Measurements from ENCODE around the gene SNRPA. TPM values are rescaled to one million over a fixed set of nuclear protein-coding genes. Genes with fewer than 3 reads are reported as not detected.

SNRPA gene
- total RNA-seq, 1 donor, result 34.1 TPM

GRCh38 chr19:40747536-40747935, 3.5 kb upstream of the SNRPA start:
- no peak for DNase-seq (ENCODE audit: low read depth)
- TF ChIP-seq CTCF (IDR thresholded peaks at IDR 0.05; ENCODE audit: insufficient read depth, low read depth, low read length), result no peak
- H3K4me3 ChIP-seq (ENCODE audit: low read depth, low read length), result no peak overlapping the region

- peak within 1 kb of the TSS; percentile 91 for H3K4me3 ChIP-seq (ENCODE audit: low read depth, low read length)
- peak; percentile 100 for DNase-seq (ENCODE audit: low read depth)
- TF ChIP-seq CTCF (IDR thresholded peaks at IDR 0.05; ENCODE audit: insufficient read depth, low read depth, low read length), result no peak
These were observed 737 bp upstream of the SNRPA start, which contains the start of gene ACTMAP for GRCh38 chr19:40750058-40750873. TSS of gene ACTMAP (minus strand) at chr19:40750477. CDS start at chr19:40749803, 674 bp downstream.

- H3K4me3 ChIP-seq (ENCODE audit: low read depth, low read length), result peak overlapping the region; percentile 91
- no peak for TF ChIP-seq CTCF (IDR thresholded peaks at IDR 0.05; ENCODE audit: insufficient read depth, low read depth, low read length)
- DNase-seq (ENCODE audit: low read depth), result no peak
These were observed 1.3 kb downstream of the SNRPA start for GRCh38 chr19:40752257-40752781.

- peak overlapping the region; percentile 37 for H3K4me3 ChIP-seq (ENCODE audit: low read depth, low read length)
- DNase-seq (ENCODE audit: low read depth), result peak; percentile 65
- TF ChIP-seq CTCF (IDR thresholded peaks at IDR 0.05; ENCODE audit: insufficient read depth, low read depth, low read length), result no peak
These were observed 3.7 kb downstream of the SNRPA start for GRCh38 chr19:40754611-40755247.

GRCh38 chr19:40755248-40755624, 4.2 kb downstream of the SNRPA start:
- DNase-seq (ENCODE audit: low read depth), result no peak
- H3K4me3 ChIP-seq (ENCODE audit: low read depth, low read length), result no peak overlapping the region
- no peak for TF ChIP-seq CTCF (IDR thresholded peaks at IDR 0.05; ENCODE audit: insufficient read depth, low read depth, low read length)

GRCh38 chr19:40755791-40756190, 4.8 kb downstream of the SNRPA start:
- no peak for DNase-seq (ENCODE audit: low read depth)
- no peak for TF ChIP-seq CTCF (IDR thresholded peaks at IDR 0.05; ENCODE audit: insufficient read depth, low read depth, low read length)
- no peak overlapping the region for H3K4me3 ChIP-seq (ENCODE audit: low read depth, low read length)

Measured in fibroblast of villous mesenchyme (primary cell).